ENCODE results near the gene BST1.

DNA sequence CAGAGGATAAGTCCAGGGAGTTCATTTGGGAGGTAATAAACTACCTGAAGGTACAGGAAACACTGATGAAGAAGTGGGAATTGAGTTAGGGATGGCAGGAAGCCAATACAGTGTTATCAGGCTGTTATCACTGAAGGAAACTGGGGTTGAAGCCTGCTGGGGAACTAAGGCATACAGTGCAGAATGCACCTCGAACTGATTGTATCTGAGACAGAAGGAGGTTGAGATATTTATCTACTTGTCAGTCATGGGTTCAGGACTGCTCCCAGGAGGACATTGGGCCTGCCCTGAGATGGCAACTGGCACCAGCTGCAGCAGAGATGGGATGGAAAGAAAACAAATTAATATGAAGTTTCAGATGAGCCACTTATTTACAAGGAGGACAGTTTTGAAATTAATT lies 39.8 kb downstream of the BST1 start:
- TF ChIP-seq, protein P1, sequence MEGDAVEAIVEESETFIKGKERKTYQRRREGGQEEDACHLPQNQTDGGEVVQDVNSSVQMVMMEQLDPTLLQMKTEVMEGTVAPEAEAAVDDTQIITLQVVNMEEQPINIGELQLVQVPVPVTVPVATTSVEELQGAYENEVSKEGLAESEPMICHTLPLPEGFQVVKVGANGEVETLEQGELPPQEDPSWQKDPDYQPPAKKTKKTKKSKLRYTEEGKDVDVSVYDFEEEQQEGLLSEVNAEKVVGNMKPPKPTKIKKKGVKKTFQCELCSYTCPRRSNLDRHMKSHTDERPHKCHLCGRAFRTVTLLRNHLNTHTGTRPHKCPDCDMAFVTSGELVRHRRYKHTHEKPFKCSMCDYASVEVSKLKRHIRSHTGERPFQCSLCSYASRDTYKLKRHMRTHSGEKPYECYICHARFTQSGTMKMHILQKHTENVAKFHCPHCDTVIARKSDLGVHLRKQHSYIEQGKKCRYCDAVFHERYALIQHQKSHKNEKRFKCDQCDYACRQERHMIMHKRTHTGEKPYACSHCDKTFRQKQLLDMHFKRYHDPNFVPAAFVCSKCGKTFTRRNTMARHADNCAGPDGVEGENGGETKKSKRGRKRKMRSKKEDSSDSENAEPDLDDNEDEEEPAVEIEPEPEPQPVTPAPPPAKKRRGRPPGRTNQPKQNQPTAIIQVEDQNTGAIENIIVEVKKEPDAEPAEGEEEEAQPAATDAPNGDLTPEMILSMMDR (conservative IDR thresholded peaks at IDR 0.05; ENCODE audit: low read depth in 2 of 2) = no peak
- no peak for TF ChIP-seq EZH2 (IDR thresholded peaks at IDR 0.05; ENCODE audit: low read depth, unreplicated experiment)

Measured in GM23338 (cell line).